LNCAP (cell line): ENCODE results near the gene LRP1B.

ENCODE experiments used
- CTCF ChIP-seq: fragments of 450-650 bp; IDR thresholded peaks from 2 replicates; pipeline ENCODE4 v1.5.1; 2017; ENCODE audit warnings: mild to moderate bottlenecking

The LRP1B gene

DNA sequence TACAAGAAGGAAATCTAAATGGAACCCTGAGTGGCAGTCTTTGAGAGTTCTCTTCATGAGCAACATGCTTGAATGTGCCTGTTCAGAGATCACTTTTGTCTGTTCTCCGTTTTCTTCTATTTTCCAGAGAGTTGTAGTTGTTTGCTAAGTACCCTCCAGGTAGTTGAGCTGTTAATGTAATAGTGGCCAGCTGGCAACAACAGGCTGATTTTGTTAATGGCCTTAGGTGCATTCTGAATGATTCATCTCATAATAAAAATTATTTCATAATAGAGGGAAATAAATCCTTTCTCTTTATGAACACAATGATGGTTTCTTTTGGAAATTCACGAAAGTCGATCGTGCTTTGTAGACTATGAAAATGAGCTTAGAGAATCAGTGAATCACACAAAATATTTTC lies 136.8 kb downstream of the LRP1B start:
- no peak for TF ChIP-seq CTCF

DNA sequence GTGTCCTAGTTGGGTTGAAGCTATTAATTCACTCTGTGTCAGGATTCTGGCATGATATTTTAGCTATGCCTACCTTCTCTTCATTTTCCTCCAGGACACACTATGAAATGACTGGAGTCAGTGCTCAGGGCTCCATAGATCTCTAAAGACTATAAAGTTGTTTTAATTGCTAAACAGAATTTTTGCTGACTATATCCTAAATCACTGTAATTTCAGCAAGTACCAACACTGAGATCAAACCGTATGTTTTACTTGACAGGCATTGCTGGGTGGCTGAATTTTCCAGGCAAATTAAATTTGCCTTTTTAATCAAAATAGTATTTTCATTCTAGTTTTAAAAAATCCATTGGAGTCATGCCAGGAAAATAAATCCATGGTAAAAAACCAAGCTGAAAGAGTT lies 138.1 kb downstream of the LRP1B start:
- TF ChIP-seq CTCF: no peak

DNA sequence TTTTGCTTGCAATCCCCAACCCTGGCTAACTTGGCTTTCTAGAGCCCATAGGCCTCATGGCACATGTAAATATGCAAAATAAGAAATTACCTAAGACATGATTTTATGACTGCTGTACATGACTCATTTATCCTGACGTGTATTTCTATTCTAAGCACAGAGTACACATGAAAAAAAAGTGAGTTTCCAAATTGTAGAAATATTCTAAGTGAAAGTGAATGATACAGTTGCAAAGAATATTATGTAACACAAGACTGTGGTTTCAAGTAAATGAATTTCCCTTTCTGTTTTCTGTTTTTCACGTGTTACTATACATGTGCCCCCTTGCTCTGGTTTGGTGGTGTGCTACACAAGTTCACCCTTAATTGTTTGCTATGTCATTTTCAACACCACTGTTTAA lies 162.4 kb downstream of the LRP1B start:
- no peak for TF ChIP-seq CTCF

DNA sequence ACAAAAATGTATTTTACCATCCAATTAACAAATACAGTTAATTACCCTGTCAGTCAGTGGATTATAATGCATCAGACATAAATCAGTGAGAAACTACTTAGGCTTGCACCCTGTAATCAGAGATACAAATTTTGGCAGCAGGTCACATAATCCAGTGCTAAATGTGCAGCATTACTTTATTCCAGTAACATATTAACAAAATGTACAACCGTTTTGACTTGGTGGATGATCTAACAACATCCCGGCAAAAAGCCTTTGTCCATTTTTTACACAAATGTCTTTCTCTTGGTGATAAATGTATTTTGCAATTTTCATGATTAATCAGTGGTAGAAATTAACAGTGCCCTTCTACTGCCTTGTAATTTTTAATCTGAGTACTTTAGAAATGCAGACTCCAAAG lies 162.8 kb downstream of the LRP1B start:
- no peak for TF ChIP-seq CTCF

GRCh38 chr2:141967503-141967902 lies 163.3 kb downstream of the LRP1B start:
- TF ChIP-seq CTCF: no peak

GRCh38 chr2:141959941-141960340 lies 170.9 kb downstream of the LRP1B start:
- no peak for TF ChIP-seq CTCF

DNA sequence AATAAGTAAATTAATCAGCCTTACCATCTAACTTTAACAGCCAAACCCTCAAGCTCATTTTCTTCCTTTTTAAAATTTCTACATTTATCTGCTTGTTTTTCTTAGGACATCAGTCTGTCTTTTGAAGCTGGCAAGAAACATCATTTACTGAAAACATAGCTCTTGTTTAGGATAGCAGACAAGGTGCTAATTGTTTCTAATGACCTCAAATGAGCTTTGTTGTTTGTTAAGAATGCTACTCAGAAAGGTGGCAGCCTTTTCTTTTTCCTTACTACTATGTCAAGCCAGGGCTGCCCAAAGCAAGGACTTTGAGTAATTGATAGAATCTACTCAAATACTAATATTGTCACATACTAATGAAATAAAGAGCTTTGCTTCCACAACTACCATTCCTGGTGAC lies 171.8 kb downstream of the LRP1B start:
- TF ChIP-seq CTCF: no peak

DNA sequence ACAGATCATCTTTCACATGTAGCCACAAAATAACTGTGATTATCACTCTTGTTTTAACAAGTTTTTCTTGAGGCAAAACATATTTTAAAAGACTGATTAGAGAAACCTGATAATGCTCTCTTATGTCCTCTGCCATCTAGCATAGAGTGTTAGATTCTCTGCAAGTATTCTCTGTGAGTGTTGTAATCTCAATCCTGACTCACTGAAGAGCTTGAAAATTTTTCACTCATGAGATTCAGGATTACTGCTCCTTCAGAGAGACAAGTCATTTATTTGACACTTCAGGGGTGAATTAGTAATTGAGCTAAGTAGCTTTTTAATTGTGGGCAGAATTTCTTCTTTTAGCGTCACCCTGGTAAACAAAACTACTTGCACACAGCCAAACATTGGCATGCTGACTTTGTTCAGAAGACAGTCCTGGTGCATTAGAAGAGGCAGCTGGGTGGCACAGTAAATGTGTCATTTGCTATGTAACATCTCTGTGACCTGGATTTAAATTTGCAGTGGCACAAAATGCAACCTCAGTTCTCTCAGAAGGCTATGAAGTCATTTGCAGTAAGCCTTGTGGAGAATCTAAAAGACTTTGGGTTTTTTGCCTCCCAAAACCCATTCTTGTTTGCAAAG lies 172.9 kb downstream of the LRP1B start:
- no peak for TF ChIP-seq CTCF
